Neural progenitor cell (in vitro differentiated cells): ENCODE measurements around the gene ATP6V0E1. TPM values are rescaled to one million over a fixed set of nuclear protein-coding genes. Genes with fewer than 3 reads are reported as not detected.

ENCODE experiments used
- DNase-seq: peaks from one replicate; pipeline ENCODE4 v3.0.0-alpha.2; 2016; ENCODE audit warnings: low spot score
- H2AFZ ChIP-seq: fragments of 200-600 bp; sonication (generic); replicated peaks from 2 replicates; pipeline ENCODE4 v1.6.1; 2016; ENCODE audit warnings: antibody characterized with exemption
- H3F3A ChIP-seq: fragments of 200-600 bp; sonication (generic); 2 replicates; pipeline ENCODE4 v1.6.1; 2016; ENCODE audit warnings: antibody characterized with exemption, low read depth
- H3K27ac ChIP-seq: fragments of 200-600 bp; sonication (generic); 2 replicates; pipeline ENCODE4 v1.5.1; 2016; ENCODE audit warnings: mild to moderate bottlenecking
- H3K27me3 ChIP-seq: fragments of 200-600 bp; sonication (generic); 2 replicates; pipeline ENCODE4 v1.6.1; 2016; ENCODE audit warnings: mild to moderate bottlenecking, moderate library complexity
- H3K36me3 ChIP-seq: fragments of 200-600 bp; sonication (generic); 2 replicates; pipeline ENCODE4 v1.5.1; 2016
- H3K4me1 ChIP-seq: fragments of 200-600 bp; sonication (generic); 2 replicates; pipeline ENCODE4 v1.6.1; 2016; ENCODE audit warnings: mixed run types
- H3K4me2 ChIP-seq: fragments of 200-600 bp; sonication (generic); 2 replicates; pipeline ENCODE4 v1.6.1; 2016
- H3K4me3 ChIP-seq: fragments of 200-600 bp; sonication (generic); 2 replicates; pipeline ENCODE4 v1.5.1; 2016
- H3K79me2 ChIP-seq: fragments of 200-600 bp; sonication (generic); 2 replicates; pipeline ENCODE4 v1.6.1; 2016; ENCODE audit warnings: low read depth
- H3K9ac ChIP-seq: fragments of 200-600 bp; sonication (generic); 2 replicates; pipeline ENCODE4 v1.6.1; 2016
- H3K9me3 ChIP-seq: fragments of 200-600 bp; sonication (generic); 2 replicates; pipeline ENCODE4 v1.5.1; 2016; ENCODE audit warnings: low read depth
- H4K20me1 ChIP-seq: fragments of 200-600 bp; sonication (generic); 2 replicates; pipeline ENCODE4 v1.6.1; 2016; ENCODE audit warnings: low read depth
- H3K27ac Mint-ChIP-seq: 3 replicates; pipeline ENCODE4 v1.8.0; 2021; ENCODE audit warnings: mixed read lengths
- H3K27me3 Mint-ChIP-seq: 2 replicates; pipeline ENCODE4 v1.8.0; 2022; ENCODE audit warnings: low read depth, mild to moderate bottlenecking, inconsistent platforms, moderate library complexity, mixed read lengths; ENCODE audit not compliant: insufficient read depth
- H3K36me3 Mint-ChIP-seq: 3 replicates; pipeline ENCODE4 v1.8.0; 2021; ENCODE audit warnings: mixed read lengths
- H3K4me1 Mint-ChIP-seq: 3 replicates; pipeline ENCODE4 v1.8.0; 2021; ENCODE audit warnings: mixed read lengths
- H3K4me3 Mint-ChIP-seq: 3 replicates; pipeline ENCODE4 v1.8.0; 2021; ENCODE audit warnings: mild to moderate bottlenecking, moderate library complexity, mixed read lengths
- H3K9me3 Mint-ChIP-seq: 3 replicates; pipeline ENCODE4 v1.8.0; 2020; ENCODE audit warnings: mixed read lengths
- CTCF ChIP-seq: fragments of 200-600 bp; sonication (generic); IDR thresholded peaks from 2 replicates; pipeline ENCODE4 v1.5.1; 2017; ENCODE audit warnings: antibody characterized with exemption, mild to moderate bottlenecking
- EZH2 ChIP-seq: fragments of 200-600 bp; sonication (generic); IDR thresholded peaks from 2 replicates; pipeline ENCODE4 v1.6.1; 2017; ENCODE audit warnings: antibody characterized with exemption, mild to moderate bottlenecking, moderate library complexity
- EZH2phosphoT487 ChIP-seq: fragments of 200-600 bp; sonication (generic); IDR thresholded peaks from 2 replicates; pipeline ENCODE4 v1.6.1; 2017; ENCODE audit warnings: antibody characterized with exemption
- total RNA-seq: library from RNA; depleted of rRNA; stranded (reverse); fragments of >200 nt; gene quantifications from 2 replicates; pipeline ENCODE4 v1.2.3, GENCODE V29; 2015; ENCODE audit warnings: low replicate concordance

The ATP6V0E1 gene
- total RNA-seq: 43.7 and 72.4 TPM in 2 replicates

- H3K4me1 ChIP-seq: peaks cover 3% of the 10 kb centered on the region
- peaks cover 9% of the 10 kb centered on the region for H3F3A ChIP-seq
- no peaks in the 10 kb centered on the region for H3K27me3 ChIP-seq
- DNase-seq: peak; percentile 96
- Mint-ChIP-seq H3K27ac (peak within 1 kb of the TSS; percentile 83), H3K9me3 (no peaks in the 10 kb centered on the region), H3K4me1 (peaks cover 11% of the 10 kb centered on the region), H3K27me3 (peaks cover 14% of the 10 kb centered on the region), H3K36me3 (peaks cover 5% of the 10 kb centered on the region), H3K4me3 (peak within 1 kb of the TSS; percentile 98)
- peak within 1 kb of the TSS; percentile 70 for H3K9ac ChIP-seq
- H3K36me3 ChIP-seq: no peaks in the 10 kb centered on the region
- H2AFZ ChIP-seq: peak within 1 kb of the TSS; percentile 63
- peak within 1 kb of the TSS; percentile 81 for H3K4me3 ChIP-seq
- H3K27ac ChIP-seq: peak within 1 kb of the TSS; percentile 26
- H3K4me2 ChIP-seq: peak within 1 kb of the TSS; percentile 83
- TF ChIP-seq EZH2phosphoT487: no peak
- TF ChIP-seq EZH2: no peak
- TF ChIP-seq CTCF: no peak
- H3K79me2 ChIP-seq: peaks cover 50% of the 10 kb centered on the region
- no peaks in the 10 kb centered on the region for H4K20me1 ChIP-seq
- no peaks in the 10 kb centered on the region for H3K9me3 ChIP-seq
Observed at GRCh38 chr5:172983542-172984243, at the start of gene ATP6V0E1. TSS of gene ATP6V0E1 (plus strand) at chr5:172983771. CDS start at chr5:172983861, 90 bp downstream.

GRCh38 chr5:172935096-172935495, 48.5 kb upstream of the ATP6V0E1 start:
- no peak for DNase-seq
- H3K27ac ChIP-seq: no peak overlapping the region
- Mint-ChIP-seq H3K36me3 (peaks cover 12% of the 10 kb centered on the region), H3K9me3 (no peaks in the 10 kb centered on the region), H3K27ac (no peak overlapping the region), H3K27me3 (peaks cover 6% of the 10 kb centered on the region), H3K4me1 (peaks cover 24% of the 10 kb centered on the region), H3K4me3 (no peak overlapping the region)
- H3K9me3 ChIP-seq: no peaks in the 10 kb centered on the region
- no peaks in the 10 kb centered on the region for H3K79me2 ChIP-seq
- H3K4me3 ChIP-seq: no peak overlapping the region
- H2AFZ ChIP-seq: no peak overlapping the region
- no peaks in the 10 kb centered on the region for H3K27me3 ChIP-seq
- H3K4me2 ChIP-seq: no peak overlapping the region
- H3K36me3 ChIP-seq: no peaks in the 10 kb centered on the region
- no peak for TF ChIP-seq CTCF
- TF ChIP-seq EZH2phosphoT487: no peak
- TF ChIP-seq EZH2: no peak
- H3K9ac ChIP-seq: no peak overlapping the region
- H3F3A ChIP-seq: no peaks in the 10 kb centered on the region
- H4K20me1 ChIP-seq: no peaks in the 10 kb centered on the region
- no peaks in the 10 kb centered on the region for H3K4me1 ChIP-seq

GRCh38 chr5:172936401-172936800, 47.2 kb upstream of the ATP6V0E1 start:
- Mint-ChIP-seq H3K4me1 (peaks cover 20% of the 10 kb centered on the region), H3K4me3 (no peak overlapping the region), H3K9me3 (no peaks in the 10 kb centered on the region), H3K27me3 (peaks cover 6% of the 10 kb centered on the region), H3K36me3 (peaks cover 12% of the 10 kb centered on the region), H3K27ac (no peak overlapping the region)
- H3K27ac ChIP-seq: no peak overlapping the region
- H3K4me2 ChIP-seq: no peak overlapping the region
- no peak overlapping the region for H2AFZ ChIP-seq
- H4K20me1 ChIP-seq: no peaks in the 10 kb centered on the region
- no peaks in the 10 kb centered on the region for H3K9me3 ChIP-seq
- no peak for TF ChIP-seq EZH2phosphoT487
- no peaks in the 10 kb centered on the region for H3K4me1 ChIP-seq
- no peak overlapping the region for H3K4me3 ChIP-seq
- H3K36me3 ChIP-seq: no peaks in the 10 kb centered on the region
- H3K79me2 ChIP-seq: no peaks in the 10 kb centered on the region
- DNase-seq: no peak
- H3K27me3 ChIP-seq: no peaks in the 10 kb centered on the region
- no peaks in the 10 kb centered on the region for H3F3A ChIP-seq
- H3K9ac ChIP-seq: no peak overlapping the region

- Histone ChIP-seq H4K20me1 (no peaks in the 10 kb centered on the region), H3K27ac (no peak overlapping the region), H3K9me3 (no peaks in the 10 kb centered on the region), H3K4me2 (no peak overlapping the region), H3F3A (no peaks in the 10 kb centered on the region), H3K4me1 (no peaks in the 10 kb centered on the region), H3K4me3 (no peak overlapping the region), H3K36me3 (no peaks in the 10 kb centered on the region), H3K79me2 (no peaks in the 10 kb centered on the region), H2AFZ (no peak overlapping the region), H3K27me3 (no peaks in the 10 kb centered on the region), H3K9ac (no peak overlapping the region)
- Mint-ChIP-seq H3K4me3 (no peak overlapping the region), H3K4me1 (peaks cover 17% of the 10 kb centered on the region), H3K36me3 (peaks cover 15% of the 10 kb centered on the region), H3K27ac (peak overlapping the region; percentile 96), H3K9me3 (no peaks in the 10 kb centered on the region), H3K27me3 (peaks cover 2% of the 10 kb centered on the region)
- peak; percentile 50 for DNase-seq
- TF ChIP-seq CTCF (peak; percentile 45), EZH2 (no peak)
Observed at GRCh38 chr5:172939071-172939470, 44.5 kb upstream of the ATP6V0E1 start.
